NCI-H1417 treated with DMSO at 0.1 percent for 48 hours (cell line): ENCODE data around the gene CHI3L1.

ENCODE experiments used
- DNase-seq: peaks from one replicate; lab custom pipeline; 2025; lab: John Stamatoyannopoulos, UW

Gene CHI3L1

DNA sequence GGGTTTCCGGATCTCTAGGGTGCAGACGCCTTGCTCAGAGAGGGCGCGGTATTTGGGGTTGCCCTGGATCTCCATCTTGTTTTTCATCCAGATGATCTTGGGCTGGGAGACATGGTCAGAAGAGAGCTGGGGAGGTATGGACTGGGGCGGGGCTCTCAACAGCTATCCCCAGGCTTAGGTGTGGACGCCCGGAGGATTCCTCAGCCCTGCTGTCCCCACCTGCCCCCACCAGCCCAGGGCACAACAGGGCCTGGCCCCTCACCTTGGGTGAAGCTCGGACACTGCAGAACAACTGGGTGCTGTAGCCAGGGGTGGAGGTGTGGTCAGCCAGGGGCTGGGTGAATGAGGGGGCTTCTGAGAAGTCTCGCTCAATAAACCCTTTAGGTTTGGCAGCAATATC, 17.5 kb downstream of the CHI3L1 start:
- no peak for DNase-seq

DNA sequence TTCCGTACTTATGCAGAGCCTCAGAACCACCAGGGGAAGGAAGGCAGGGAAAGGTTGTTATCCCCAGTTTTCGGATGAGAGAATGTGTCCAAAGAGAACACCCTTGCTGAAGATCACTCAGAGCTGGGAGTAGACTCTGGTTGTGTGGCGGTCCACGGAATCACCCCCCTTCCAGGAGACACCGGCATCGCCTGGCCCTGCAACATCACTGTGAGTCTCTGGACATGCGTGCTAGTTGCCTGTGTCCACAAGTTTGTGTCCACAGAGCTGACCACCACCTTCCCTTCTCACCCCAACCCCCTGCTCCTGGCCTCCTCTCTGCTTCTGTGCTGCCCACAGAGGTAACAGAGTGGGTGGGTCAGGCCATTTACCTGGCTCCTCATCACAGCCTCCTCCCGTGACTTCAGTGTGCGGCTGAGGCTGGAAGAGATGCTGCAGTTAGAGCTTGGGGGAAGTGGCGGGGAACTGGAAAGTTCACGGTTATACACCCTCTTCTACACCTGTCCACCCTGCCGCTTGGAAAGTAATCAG, 18.2 kb downstream of the CHI3L1 start:
- no peak for DNase-seq

DNA sequence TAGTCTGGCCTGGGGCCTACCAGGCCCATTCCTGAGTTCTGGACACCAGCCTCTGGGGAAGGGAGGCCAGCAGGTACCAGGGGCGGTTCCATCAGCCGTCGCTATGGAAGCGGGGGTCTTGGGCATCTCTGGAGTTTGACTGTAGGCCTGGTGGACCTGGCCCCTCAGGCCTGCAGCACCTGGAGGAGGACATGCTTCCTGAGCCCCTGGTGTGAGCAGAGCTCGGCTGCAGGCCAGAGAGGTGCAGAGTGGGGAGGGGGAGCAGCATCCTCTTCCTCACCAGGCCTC, 18.6 kb downstream of the CHI3L1 start:
- no peak for DNase-seq

DNA sequence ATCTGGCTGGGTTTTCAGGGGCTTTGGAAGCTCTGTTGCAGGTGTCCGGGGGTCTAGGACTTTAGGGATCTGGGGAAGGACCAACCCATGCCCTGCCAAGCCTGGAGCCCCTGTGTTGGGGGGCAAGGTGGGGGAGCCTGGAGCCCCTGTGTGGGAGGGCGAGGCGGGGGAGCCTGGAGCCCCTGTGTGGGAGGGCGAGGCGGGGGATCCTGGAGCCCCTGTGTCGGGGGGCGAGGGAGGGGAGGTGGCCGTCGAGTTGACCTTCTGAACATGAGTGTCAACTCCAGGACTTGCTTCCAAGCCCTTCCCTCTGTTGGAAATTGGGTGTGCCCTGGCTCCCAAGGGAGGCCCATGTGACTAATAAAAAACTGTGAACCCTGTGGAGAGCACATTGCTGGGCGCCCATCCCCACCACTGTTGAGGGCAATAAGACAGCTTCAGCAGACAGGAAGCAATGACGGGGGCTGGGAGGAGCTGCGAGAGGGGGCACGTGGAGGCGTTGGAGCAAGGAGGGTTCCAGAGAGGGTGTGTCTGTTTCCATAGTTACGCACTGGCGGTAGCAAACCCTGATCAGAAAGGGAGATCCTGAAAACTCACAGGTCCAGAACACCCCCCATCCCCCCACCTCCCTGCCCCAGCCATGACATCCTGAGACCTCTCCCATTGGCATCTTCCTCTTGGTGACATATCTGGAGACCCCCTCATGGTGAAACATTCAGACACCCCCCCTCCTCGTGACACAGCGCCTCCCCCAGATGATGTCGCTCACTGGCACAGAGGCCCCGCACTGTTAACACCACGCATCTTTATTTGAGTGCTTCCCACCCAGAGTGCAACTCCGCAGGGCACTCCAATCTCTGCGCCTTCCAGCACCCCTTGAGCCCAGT, 19.2 kb downstream of the CHI3L1 start:
- DNase-seq = no peak

DNA sequence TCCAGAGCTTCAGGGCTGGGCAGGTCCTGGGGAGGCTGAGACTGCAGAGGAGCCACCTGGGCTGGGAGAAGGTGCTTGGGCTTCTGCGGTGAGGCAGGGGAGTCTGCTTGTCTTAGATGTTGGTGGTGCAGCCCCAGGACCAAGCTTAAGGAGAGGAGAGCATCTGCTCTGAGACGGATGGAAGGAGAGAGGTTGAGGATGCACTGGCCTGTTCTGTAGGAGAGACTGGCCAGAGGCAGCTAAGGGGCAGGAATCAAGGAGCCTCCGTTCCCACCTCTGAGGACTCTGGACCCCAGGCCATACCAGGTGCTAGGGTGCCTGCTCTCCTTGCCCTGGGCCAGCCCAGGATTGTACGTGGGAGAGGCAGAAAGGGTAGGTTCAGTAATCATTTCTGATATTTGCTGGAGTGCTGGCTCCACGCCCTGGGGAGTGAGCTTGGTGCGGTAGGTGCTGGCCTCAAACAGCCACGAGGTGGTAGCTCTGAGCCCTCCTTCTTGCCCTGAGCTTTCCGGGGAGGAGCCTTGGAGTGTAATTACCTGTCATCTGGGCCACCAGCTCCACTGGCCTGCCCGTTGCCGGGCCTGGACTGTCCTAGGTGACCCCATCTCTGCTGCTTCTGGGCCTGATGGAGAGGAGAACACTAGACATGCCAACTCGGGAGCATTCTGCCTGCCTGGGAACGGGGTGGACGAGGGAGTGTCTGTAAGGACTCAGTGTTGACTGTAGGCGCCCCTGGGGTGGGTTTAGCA, 20.1 kb downstream of the CHI3L1 start:
- DNase-seq = no peak

DNA sequence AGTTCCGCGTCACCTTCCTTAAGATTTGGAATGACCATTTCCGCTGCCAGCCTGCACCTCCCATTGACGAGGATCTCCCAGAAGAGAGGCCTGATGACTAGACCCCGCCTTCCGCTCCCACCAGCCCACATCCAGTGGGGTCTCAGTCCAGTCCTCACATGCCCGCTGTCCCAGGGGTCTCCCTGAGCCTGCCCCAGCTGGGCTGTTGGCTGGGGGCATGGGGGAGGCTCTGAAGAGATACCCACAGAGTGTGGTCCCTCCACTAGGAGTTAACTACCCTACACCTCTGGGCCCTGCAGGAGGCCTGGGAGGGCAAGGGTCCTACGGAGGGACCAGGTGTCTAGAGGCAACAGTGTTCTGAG, 20.7 kb downstream of the CHI3L1 start:
- no peak for DNase-seq

DNA sequence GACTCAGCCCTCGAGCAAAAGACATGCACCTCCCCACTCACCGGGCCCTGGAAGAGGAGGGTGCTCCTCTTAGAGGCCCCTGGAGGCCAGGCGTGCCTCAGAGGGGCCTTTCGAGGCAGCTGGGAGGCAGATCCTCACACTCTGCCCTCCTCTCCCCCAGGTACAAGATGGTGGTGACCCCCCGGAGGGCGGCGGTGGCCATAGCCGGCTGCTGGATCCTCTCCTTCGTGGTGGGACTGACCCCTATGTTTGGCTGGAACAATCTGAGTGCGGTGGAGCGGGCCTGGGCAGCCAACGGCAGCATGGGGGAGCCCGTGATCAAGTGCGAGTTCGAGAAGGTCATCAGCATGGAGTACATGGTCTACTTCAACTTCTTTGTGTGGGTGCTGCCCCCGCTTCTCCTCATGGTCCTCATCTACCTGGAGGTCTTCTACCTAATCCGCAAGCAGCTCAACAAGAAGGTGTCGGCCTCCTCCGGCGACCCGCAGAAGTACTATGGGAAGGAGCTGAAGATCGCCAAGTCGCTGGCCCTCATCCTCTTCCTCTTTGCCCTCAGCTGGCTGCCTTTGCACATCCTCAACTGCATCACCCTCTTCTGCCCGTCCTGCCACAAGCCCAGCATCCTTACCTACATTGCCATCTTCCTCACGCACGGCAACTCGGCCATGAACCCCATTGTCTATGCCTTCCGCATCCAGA, 21.3 kb downstream of the CHI3L1 start:
- no peak for DNase-seq

DNA sequence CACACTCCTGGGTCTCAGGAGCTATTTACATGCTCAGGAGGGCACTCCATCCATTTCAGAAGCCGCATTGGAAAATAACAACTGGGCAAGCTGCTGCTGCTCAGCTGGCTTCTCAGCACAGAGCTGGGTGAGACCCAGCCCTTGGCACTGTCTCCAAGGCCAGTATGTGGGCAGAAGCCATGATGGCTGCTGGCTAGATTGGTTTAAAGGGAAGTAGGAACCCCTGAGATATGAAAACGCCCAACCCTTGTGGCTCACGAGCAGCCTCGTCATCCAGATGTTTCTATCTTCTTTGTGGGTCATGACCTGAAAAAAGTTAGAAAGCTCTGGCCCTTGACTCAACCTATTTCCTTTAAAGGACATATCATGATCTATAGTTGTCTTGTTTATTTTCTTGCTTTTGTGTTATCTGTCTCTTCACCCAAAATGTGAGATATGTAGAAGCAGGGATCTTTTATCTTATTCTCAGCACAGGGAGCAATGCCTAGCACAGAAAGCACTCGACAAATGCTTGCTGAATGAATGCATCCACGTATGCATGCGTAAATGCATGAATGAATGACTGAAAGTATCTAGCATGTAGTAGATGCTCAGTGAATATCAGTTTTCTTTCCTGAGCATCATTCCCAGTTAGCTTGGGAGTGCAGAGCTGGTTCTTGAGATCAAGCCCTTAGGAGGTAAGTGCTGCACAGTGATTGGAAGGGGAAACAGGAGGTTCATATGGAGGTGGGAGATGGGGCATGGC, 22.4 kb downstream of the CHI3L1 start:
- no peak for DNase-seq

DNA sequence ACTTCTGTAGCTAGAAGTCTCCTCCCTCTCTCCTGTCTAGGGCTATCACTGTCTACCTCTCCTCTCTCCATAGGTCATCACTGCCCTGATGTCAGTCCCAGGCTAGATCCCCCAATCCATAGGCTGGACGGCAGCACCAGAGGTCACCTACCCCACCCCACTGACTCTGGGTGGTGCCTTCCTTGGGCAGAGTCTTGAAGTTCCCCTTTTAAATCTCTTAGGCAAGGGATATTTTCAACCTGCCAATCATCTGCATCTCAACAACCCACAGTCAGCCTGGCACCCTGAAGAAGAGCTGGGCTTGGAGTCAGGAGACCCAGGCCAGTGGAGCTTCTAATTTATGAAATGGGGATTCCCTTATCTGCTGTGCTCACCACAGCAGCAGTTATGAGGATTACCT, 24.1 kb downstream of the CHI3L1 start:
- no peak for DNase-seq

DNA sequence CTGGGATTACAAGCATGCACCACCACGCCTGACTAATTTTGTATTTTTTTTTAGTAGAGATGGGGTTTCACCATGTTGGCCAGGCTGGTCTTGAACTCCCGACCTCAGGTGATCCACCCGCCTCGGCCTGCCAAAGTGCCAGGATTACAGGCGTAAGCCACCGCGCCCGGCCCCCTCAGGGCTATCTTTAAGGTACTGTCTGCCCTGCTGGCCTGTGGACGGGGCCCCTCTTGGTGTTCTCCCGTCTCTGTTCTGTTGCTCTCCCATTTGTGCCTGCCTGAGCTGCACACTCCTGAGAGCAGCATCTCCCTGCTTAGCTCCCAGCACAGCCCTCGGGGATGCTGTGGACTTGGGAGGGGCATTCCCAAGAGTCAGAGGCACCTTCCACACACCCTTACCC, 24.8 kb downstream of the CHI3L1 start:
- DNase-seq = no peak

DNA sequence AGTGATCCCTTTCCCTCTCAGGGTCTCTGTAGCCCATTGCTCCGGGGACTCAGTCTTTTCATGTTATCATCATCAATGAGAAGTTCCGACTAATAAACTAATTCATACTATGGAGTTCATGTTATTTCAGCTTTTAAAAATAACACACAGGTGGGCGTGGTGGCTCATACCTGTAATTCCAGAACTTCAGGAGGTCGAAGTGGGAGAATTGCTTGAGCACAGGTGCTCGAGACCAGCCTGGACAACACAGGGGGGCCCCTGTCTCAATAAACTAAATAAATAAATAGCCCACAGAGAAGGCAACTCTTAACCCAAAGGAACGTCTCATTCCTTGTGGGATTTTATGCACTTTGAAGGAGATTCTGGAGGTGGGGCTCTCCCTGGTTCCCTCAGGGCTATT, 25.3 kb downstream of the CHI3L1 start:
- DNase-seq = no peak

DNA sequence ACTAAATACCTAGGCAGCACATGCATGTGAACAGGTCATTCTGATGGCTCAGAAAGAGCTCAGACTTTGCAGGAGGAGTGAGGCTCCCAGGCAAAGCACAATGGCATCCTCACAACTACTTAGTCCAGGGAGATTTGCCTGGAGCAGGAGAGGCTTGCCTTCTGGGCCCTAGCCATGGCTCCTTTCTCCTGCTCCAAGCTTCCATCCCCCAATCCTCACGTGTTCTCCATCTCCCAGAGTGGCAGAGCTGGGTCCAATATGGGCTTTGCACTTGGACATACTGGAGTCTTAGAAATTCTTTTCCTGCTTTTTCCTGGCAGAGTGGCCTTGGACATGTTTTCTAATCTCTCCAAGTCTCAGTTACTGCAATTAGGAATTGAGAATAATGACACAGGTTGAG, 26.7 kb downstream of the CHI3L1 start:
- DNase-seq = no peak

DNA sequence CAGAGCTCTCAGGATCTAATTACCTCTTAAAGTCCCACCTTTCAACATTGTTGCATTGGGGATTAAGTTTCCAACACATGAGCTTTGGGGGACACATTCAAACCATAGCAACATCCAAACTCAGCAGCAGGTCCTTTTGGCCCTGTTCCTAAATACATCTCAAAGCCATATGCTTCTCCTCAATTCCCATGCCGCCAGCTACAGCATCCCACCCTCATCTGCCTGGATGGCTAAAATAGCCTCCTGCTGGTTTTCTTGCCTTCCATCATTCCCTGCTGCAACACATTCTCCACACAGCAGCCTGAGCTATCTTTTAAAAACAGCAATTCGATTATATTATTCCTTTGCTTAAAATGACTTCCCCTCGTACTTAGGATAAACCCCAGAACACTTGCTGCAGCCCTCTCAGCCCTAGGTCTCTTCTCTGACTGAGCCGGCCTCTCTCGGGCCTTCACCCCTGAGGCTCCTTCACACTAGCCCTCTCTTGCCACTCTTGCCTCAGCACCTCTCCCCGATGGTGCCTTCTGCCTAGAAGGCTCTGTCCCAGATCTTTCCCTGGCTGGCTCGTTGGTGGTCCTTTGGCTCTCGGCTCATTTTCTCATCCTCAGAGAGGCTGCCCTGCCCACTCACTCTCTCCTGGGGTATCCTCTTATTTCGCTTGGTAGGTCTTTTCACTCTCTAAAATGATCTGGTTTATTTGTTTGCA, 27.4 kb downstream of the CHI3L1 start:
- DNase-seq = no peak

DNA sequence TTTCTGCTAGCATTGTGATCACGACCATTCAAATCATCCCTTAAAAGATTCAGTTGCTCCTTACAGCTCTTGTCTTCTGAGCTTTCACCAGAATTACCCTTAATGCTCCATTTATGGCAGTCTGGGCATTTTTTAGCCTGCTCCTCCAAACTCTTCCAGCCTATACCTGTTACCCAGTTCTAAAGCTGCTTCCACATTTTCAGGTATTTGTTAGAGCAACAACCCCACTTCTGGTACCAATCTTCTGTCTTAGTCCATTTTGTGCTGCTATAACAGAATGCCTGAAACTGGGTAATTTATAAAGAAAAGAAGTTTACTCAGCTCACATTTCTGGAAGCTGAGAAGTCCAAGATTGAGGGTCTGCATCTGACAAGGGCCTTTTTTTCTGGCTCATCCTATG, 28.1 kb downstream of the CHI3L1 start:
- no peak for DNase-seq

DNA sequence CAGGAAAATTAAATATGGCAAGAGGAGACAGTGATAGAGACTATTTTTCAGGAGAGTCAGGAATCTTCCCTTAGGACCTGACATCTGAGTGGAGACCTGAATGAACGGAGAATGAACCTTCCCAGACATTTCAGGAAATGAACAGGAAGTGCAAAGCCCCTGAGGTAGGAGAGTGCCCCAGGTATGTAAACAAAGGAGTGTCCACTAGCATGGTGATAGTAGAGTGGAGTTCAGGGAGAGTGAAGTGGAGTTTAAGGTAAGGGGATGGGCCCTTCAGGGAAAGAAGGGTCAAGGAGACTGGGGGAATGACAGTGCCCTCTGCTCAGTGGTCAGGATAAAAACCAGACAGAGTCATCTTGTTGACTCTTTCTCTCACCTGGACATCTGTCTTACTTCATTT, 30.2 kb downstream of the CHI3L1 start:
- no peak for DNase-seq

DNA sequence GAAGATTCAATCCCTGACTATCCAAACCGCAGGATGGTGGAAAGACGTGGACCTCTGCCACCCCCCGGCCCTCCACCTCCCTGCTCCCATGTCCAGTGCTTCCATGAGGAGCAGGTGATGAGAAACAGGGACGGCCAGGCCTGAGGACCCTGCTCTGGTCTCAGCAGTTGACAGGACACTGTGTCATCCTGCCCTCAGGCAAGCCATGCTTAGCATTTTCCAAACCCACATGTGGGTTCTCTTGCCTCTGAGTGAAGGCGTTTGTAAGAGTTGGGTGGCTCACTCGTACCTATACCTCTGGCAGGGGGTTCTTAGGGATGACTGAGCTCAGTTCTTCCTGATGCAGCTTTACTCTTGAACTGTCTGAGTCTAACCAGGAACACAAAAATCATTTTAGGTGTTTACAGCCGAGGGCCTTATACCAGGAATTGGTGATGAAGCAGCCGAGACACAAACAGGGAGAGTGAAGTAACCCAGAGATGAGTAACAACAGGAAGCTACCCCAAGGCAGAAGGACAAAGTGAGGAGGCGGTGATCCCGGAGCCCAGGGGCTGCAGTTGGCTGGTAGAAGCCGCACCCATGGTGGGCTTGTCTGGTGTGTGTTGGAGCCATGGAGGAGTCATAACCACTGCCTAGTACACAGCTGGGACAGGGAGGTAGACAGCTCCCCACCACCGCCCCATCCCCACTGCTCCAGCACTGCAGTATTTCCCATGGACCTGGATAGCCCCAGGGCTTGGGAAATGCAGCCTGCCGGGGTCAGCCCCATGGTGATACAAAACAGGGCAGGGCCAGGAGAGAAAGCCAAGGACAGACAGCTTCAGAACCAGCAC, 32.3 kb downstream of the CHI3L1 start:
- DNase-seq = no peak

DNA sequence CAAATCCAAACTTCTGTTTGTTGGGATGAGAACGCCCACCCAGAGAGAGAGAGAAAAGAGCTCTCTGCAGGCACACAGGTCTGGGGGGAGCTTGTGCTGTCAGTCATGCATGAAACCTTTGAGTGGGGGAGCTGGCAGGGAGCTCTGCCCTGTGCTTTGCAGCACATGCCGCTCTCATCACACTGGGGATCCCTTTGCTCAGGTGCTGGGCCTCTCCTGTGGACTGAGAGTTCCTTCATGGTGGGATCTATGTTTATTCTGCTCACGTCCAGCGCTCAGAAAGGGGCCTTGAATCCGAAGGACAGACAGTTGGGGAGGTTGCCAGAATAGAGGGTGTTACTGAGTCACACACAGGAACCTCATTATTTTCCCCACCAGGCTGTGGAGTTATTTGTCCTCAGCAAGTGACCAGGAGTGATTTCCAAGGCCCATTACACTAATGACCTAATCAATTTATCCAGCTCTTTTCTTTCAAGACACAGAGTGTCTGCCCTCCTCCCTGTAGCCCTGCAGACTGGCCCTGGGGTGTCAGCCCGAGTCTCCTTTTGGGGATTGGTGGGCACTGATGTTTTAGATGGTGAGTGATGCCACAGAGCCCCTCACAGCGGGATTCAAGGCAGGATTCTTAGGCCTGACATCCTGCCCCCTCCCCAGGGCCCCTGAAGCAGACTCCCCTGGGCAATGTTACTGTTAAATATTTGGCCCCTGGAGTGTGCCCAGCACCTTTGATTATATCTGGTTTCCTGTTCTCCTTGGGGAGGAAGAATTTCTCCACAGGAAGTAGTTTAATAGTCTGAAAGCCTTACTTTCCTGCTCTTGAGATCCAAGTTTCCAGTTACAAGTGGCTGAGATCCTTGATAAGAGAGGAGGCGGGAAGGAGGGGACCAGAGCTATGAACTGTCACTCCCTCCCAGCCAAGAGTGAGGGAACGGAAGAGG, 33.2 kb downstream of the CHI3L1 start:
- no peak for DNase-seq

DNA sequence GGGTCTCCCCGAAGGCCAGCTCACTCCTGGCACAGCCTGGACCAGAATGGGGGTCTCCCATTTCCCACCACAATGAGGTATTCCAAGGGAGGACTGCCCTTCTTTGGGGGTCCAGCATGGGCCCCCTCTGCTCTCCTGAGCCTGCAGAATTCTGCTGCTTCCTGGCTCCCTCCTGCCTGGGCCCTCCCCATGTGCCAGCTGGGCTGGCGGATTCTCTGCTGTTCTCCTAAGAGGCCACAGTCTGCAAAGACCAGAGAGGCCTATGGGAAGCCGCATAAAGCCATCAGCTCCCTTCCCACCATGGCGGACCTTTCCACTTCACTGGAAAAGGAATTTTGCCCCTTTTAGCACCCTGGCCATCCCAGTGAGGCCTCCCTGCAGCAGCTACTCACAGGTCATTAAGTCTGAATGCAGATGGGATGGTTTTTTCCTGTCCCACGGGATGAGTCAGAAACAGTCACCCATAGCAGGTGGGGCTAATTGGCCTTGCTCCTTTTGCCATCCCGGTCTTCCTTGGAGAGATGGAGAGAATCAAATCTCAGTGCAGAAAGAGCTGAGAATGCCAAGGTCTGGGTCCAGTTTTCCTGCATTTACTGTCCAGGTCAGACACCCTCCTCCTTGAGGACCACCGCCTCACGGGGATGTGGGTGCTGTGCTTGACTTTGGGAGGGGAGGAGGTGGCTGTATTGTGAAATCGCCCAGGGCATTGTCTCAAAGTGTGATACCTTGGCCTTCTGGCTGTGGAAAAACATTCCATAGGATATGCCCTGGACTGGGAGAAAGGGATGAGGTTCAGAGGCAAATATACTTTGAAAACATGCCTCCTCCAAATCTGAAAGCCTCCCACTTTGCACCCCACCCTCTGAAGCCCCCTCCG, 34.1 kb downstream of the CHI3L1 start:
- DNase-seq = no peak
